HTR-8/SVneo (cell line): ENCODE results near the gene LRP2.
"Not testable (repeated sequence)": the region's sequence is repeated elsewhere in the genome, so short reads cannot be mapped to it uniquely, and the experiment has no call there.

ENCODE experiments used
- DNase-seq: peaks from one replicate; pipeline ENCODE4 v3.0.0; 2011; ENCODE audit warnings: low spot score, mixed read lengths; ENCODE audit not compliant: insufficient read length
- FAIRE-seq: peaks from 2 replicates; lab custom pipeline; 2011; peaks lifted over from hg19 to GRCh38; lab: Jason Lieb, UNC

Gene LRP2

DNA sequence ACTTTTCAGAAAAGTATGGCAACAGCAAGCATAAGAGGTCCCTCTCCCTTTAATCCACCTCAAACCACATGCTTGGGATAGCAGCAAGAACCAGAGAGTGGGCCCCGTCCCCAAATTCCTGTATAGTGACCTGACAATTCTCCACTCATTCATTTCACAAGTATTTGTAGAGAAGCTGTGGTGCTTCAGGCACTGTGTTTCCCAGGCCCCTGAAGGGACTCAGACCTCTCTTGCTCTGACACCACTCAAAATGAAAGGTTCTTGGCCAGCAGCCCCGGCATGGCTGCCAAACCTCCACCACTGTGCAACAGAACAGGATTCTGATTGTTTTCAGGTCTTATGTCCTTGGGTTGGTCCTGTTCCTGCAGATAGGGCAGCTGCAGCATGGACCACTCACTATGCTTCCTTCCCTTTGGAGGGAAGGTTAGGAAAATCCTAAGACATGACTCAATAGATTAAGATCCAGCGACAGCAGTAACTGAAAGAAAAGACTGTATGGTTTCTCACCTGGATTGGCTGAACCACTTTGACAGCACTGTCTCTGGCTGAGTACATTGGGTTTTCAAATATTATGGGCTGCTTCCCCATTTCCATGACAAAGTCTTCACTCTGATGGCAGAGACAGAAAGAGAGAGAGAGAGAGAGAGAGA is 225.3 kb downstream of the LRP2 start:
- no peak for FAIRE-seq
- no peak for DNase-seq

DNA sequence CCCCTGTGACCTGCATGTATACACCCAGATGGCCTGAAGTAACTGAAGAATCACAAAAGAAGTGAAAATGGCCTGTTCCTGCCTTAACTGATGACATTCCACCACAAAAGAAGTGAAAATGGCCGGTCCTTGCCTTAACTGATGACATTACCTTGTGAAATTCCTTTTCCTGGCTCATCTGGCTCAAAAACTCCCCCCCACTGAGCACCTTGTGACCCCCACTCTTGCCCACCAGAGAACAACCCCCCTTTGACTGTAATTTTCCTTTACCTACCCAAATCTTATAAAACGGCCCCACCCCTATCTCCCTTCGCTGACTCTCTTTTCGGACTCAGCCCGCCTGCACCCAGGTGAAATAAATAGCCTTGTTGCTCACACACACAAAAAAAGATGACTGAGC is 225.9 kb downstream of the LRP2 start:
- not testable (repeated sequence) for DNase-seq, FAIRE-seq

GRCh38 chr2:169134272-169134671 is 228.1 kb downstream of the LRP2 start:
- not testable (repeated sequence) for DNase-seq, FAIRE-seq

GRCh38 chr2:169131587-169132512 is 230.5 kb downstream of the LRP2 start:
- DNase-seq = peak; percentile 32
- no peak for FAIRE-seq

GRCh38 chr2:169129703-169130243 is 232.6 kb downstream of the LRP2 start:
- no peak for DNase-seq
- FAIRE-seq = no peak

GRCh38 chr2:169119851-169120250 is 242.5 kb downstream of the LRP2 start:
- DNase-seq (no peak), FAIRE-seq (no peak)

- FAIRE-seq (no peak), DNase-seq (no peak)
These were observed 243.1 kb downstream of the LRP2 start for GRCh38 chr2:169119123-169119760.

DNA sequence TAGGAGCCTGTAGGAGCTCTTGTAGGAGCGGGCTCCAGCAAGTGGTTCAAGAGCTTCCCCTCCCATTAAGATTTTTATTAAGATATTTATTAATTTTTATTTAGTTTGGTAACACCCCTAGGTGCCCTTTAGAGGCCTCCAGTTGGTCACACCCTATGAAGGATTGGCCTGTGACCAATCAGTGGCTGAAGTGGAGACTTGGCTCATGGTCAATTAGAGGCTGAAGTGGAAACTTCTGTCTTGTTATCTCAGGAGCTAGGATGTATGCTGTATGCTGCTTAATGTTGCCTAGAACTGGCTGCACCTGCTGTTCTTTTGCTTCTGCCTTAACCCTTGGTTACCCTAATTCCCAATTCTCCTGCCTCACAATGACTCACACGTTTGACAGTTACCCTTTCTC is 244.3 kb downstream of the LRP2 start:
- DNase-seq (no peak), FAIRE-seq (no peak)

- no peak for FAIRE-seq
- DNase-seq = no peak
These were observed 245.3 kb downstream of the LRP2 start for GRCh38 chr2:169116993-169117392.

DNA sequence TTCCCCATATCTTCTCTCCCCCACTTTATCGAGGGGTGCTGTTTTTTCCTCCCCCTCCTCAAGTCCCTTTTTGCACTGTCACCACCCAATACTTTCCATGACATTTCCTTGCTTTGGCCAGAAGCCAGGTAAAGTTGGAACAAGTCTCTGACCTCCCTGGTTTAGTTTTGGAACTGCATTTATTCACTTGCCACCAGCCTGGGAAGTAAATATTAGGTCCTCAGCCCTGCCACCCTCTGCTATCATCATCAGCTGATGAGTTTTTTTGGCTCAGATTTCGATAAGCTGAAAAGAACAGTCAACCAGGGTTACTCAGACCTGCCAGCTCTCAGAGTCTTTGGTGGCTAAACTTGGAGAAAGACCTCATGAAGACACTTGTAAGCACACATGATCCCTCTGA is 246.0 kb downstream of the LRP2 start:
- FAIRE-seq (no peak), DNase-seq (no peak)

GRCh38 chr2:169114056-169114455 is 248.3 kb downstream of the LRP2 start:
- FAIRE-seq (no peak), DNase-seq (no peak)

- no peak for FAIRE-seq
- DNase-seq = no peak
These were observed 249.5 kb downstream of the LRP2 start for GRCh38 chr2:169112841-169113240.

GRCh38 chr2:169110916-169111315 is 251.4 kb downstream of the LRP2 start:
- DNase-seq (no peak), FAIRE-seq (no peak)

DNA sequence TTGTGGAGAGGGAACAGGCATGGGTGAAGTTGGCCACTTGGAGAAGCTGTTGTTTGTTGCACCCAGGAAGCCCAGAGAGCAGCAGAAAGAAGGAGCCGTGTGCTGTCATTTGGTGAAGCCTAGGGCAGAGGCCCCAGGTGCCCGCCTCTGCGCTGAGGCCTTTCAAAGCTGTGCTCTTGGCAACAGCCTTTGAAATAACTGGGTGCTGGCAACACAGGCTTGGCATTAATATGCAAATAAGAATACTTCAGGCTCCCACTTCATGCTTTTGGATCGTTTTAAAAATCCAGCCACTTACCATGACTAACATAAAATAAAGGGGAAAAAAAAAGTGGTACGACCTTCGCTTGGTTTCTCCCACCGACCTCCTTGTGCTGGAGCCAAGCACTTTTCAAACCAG is 251.9 kb downstream of the LRP2 start:
- DNase-seq = no peak
- no peak for FAIRE-seq

- peak; percentile 74 for DNase-seq
- no peak for FAIRE-seq
These were observed 252.6 kb downstream of the LRP2 start for GRCh38 chr2:169109502-169110409.

DNA sequence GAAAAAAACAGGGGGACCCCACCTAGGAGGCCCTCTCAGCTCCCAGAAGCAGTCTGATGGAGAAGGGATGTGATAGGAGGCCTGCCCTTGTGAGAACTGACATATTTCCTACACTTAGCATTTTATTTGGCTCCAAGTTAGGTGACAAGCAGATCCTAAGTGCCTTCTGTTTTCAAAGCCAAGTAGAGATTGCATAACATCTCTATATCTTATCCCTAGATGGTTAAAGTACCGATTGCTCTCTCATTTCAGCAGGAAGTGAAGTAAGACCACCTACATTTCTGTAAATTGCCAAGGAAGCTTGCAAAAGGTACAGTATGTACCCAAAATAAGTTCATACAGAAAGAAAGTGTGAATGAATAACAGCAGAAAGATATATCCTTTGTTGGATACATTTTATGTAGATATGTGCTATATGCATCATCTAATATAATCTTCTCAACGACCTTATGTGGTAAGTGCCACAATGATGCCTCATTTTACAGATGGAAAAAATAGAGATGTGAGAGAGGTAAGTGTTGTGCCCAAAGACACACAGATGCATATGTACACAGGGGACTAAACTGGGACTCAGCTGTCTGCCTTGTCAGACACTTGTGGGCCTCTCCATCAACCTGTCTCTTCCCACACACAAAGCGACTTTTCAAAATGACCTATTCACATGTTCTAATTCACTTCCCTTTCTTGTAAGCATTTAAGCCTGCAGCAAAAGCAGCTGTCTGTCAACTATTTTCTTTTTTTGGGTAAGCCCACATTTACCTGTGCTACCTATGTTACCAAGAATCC is 254.0 kb downstream of the LRP2 start:
- DNase-seq = no peak
- FAIRE-seq = no peak

DNA sequence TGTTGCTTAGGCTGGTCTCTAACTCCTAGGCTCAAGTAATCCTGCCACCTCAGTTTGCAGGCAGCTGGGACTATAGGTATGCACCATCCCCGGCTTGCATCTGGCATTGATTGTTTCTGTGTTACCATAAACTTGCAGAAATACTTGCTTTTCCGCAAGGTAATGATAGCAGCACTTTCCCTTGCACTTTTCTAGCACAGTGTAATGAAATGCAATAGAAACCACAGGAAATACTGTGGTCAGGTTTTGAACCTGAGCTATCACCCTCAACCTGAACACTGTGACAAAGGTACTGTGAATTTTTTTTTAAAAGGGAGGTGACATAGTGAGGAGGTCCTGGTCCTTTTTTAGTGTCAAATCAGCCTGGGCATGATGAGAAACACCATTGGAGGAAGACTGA is 254.7 kb downstream of the LRP2 start:
- FAIRE-seq (no peak), DNase-seq (no peak)

DNA sequence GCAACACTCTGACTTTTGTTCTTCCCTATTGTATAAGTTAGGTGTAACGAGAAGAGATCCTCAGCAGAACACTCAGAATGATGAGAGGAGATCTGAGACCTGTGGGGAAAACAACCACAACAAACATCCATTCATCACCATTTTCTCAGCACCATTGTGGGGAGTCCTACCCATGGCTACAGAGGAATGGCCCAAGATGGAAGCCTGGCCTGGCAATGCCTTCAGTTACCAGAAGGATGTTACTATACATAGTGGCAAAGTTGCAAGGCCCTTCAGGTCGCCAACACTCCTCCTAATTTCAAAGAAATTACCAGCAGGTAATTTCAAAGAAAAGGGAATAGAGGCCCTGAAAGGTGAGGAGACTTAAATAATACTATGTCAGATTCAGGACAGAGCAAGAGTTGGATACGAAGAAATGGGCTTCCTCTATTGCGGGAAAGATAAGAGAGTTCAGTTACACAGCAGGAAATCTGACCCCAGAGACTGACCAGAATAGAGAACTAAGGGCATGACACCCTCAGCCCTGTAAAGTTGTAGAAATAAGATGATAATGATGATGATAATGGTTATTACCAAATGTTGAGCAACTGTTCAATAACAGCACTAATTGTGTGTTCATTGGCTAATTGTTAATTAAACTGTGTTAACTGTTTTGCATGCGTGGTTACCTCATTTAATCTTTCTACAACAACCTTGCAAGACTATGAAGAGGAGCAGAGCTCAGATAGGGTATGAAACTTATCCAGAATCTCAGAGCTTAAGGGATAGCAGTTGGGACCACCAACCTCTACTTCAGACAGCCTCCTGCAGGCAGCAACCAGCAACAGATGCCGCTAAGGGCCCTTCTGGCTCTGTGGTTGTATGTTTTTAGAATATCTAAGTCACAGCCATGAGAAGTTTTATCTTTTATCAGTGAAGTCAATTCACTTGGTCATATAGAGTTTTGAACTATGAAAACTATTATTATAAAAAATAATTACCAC is 255.5 kb downstream of the LRP2 start:
- FAIRE-seq (no peak), DNase-seq (no peak)
